Skeletal muscle satellite cell (primary cell): Measurements from ENCODE around the gene PHF14.

ENCODE experiments used
- H3K27me3 ChIP-seq: 2 replicates; pipeline ENCODE4 v1.7.0; 2013; ENCODE audit warnings: low read length; ENCODE audit not compliant: control insufficient read depth, insufficient read depth
- H3K36me3 ChIP-seq: 2 replicates; pipeline ENCODE4 v1.7.0; 2013; ENCODE audit warnings: mild to moderate bottlenecking, control low read depth, low read length; ENCODE audit not compliant: insufficient read depth
- H3K4me1 ChIP-seq: 2 replicates; pipeline ENCODE4 v1.7.0; 2013; ENCODE audit warnings: low read length; ENCODE audit not compliant: control insufficient read depth, insufficient read depth
- H3K4me2 ChIP-seq: 2 replicates; pipeline ENCODE4 v1.7.0; 2013; ENCODE audit warnings: mild to moderate bottlenecking, low read length
- H3K4me3 ChIP-seq: 2 replicates; pipeline ENCODE4 v1.7.0; 2013; ENCODE audit warnings: low read length
- H3K9ac ChIP-seq: 2 replicates; pipeline ENCODE4 v1.7.0; 2013; ENCODE audit warnings: mild to moderate bottlenecking, low read depth, low read length, moderate library complexity
- H3K9me3 ChIP-seq: replicated peaks from 2 replicates; pipeline ENCODE4 v1.7.0; 2013; ENCODE audit warnings: mild to moderate bottlenecking, control low read depth, low read length

PHF14 gene

GRCh38 chr7:11124856-11125559 lies 151.3 kb downstream of the PHF14 start:
- Histone ChIP-seq H3K27me3 (no peaks in the 10 kb centered on the region), H3K36me3 (no peaks in the 10 kb centered on the region), H3K9ac (no peak overlapping the region), H3K4me3 (no peak overlapping the region), H3K4me2 (no peak overlapping the region), H3K9me3 (no peaks in the 10 kb centered on the region), H3K4me1 (peaks cover 2% of the 10 kb centered on the region)

- Histone ChIP-seq H3K4me2 (no peak overlapping the region), H3K9me3 (no peaks in the 10 kb centered on the region), H3K9ac (no peak overlapping the region), H3K4me1 (peaks cover 6% of the 10 kb centered on the region), H3K36me3 (no peaks in the 10 kb centered on the region), H3K4me3 (no peak overlapping the region), H3K27me3 (no peaks in the 10 kb centered on the region)
Measured at GRCh38 chr7:11127114-11127785, 153.6 kb downstream of the PHF14 start.

- H3K9ac ChIP-seq = no peak overlapping the region
- H3K9me3 ChIP-seq = no peaks in the 10 kb centered on the region
- H3K4me2 ChIP-seq = no peak overlapping the region
- no peak overlapping the region for H3K4me3 ChIP-seq
- no peaks in the 10 kb centered on the region for H3K36me3 ChIP-seq
- H3K27me3 ChIP-seq = no peaks in the 10 kb centered on the region
- peaks cover 6% of the 10 kb centered on the region for H3K4me1 ChIP-seq
Measured at GRCh38 chr7:11127988-11128387, 154.3 kb downstream of the PHF14 start.

GRCh38 chr7:11128498-11128897 lies 154.8 kb downstream of the PHF14 start:
- no peak overlapping the region for H3K4me3 ChIP-seq
- no peak overlapping the region for H3K4me2 ChIP-seq
- no peak overlapping the region for H3K9ac ChIP-seq
- no peaks in the 10 kb centered on the region for H3K36me3 ChIP-seq
- H3K9me3 ChIP-seq = no peaks in the 10 kb centered on the region
- peaks cover 6% of the 10 kb centered on the region for H3K4me1 ChIP-seq
- H3K27me3 ChIP-seq = no peaks in the 10 kb centered on the region

GRCh38 chr7:11130012-11130411 lies 156.3 kb downstream of the PHF14 start:
- Histone ChIP-seq H3K27me3 (no peaks in the 10 kb centered on the region), H3K36me3 (no peaks in the 10 kb centered on the region), H3K9me3 (no peaks in the 10 kb centered on the region), H3K4me2 (no peak overlapping the region), H3K4me3 (no peak overlapping the region), H3K9ac (no peak overlapping the region), H3K4me1 (peaks cover 6% of the 10 kb centered on the region)

- Histone ChIP-seq H3K36me3 (no peaks in the 10 kb centered on the region), H3K4me3 (no peak overlapping the region), H3K27me3 (no peaks in the 10 kb centered on the region), H3K4me1 (peaks cover 6% of the 10 kb centered on the region), H3K9ac (no peak overlapping the region), H3K4me2 (no peak overlapping the region), H3K9me3 (no peaks in the 10 kb centered on the region)
Measured at GRCh38 chr7:11130601-11131000, 156.9 kb downstream of the PHF14 start.

- Histone ChIP-seq H3K9me3 (no peaks in the 10 kb centered on the region), H3K9ac (no peak overlapping the region), H3K4me3 (no peak overlapping the region), H3K4me1 (peaks cover 6% of the 10 kb centered on the region), H3K36me3 (no peaks in the 10 kb centered on the region), H3K4me2 (no peak overlapping the region), H3K27me3 (no peaks in the 10 kb centered on the region)
Measured at GRCh38 chr7:11133436-11133959, 159.8 kb downstream of the PHF14 start.

- no peaks in the 10 kb centered on the region for H3K9me3 ChIP-seq
- peaks cover 3% of the 10 kb centered on the region for H3K36me3 ChIP-seq
- H3K4me3 ChIP-seq = no peak overlapping the region
- no peak overlapping the region for H3K4me2 ChIP-seq
- H3K27me3 ChIP-seq = no peaks in the 10 kb centered on the region
- H3K9ac ChIP-seq = no peak overlapping the region
- no peaks in the 10 kb centered on the region for H3K4me1 ChIP-seq
Measured at GRCh38 chr7:11135573-11135972, 161.9 kb downstream of the PHF14 start.

GRCh38 chr7:11141541-11141940 lies 167.9 kb downstream of the PHF14 start:
- no peak overlapping the region for H3K9ac ChIP-seq
- no peaks in the 10 kb centered on the region for H3K27me3 ChIP-seq
- no peak overlapping the region for H3K4me3 ChIP-seq
- no peaks in the 10 kb centered on the region for H3K4me1 ChIP-seq
- no peaks in the 10 kb centered on the region for H3K9me3 ChIP-seq
- H3K4me2 ChIP-seq = no peak overlapping the region
- H3K36me3 ChIP-seq = peaks cover 3% of the 10 kb centered on the region

GRCh38 chr7:11153694-11154093 lies 180.0 kb downstream of the PHF14 start:
- Histone ChIP-seq H3K4me3 (no peak overlapping the region), H3K9me3 (no peaks in the 10 kb centered on the region), H3K36me3 (no peaks in the 10 kb centered on the region), H3K27me3 (no peaks in the 10 kb centered on the region), H3K4me2 (no peak overlapping the region), H3K9ac (no peak overlapping the region), H3K4me1 (peaks cover 2% of the 10 kb centered on the region)

- H3K9ac ChIP-seq = no peak overlapping the region
- H3K9me3 ChIP-seq = no peaks in the 10 kb centered on the region
- no peak overlapping the region for H3K4me2 ChIP-seq
- peaks cover 2% of the 10 kb centered on the region for H3K4me1 ChIP-seq
- H3K36me3 ChIP-seq = no peaks in the 10 kb centered on the region
- no peak overlapping the region for H3K4me3 ChIP-seq
- no peaks in the 10 kb centered on the region for H3K27me3 ChIP-seq
Measured at GRCh38 chr7:11155883-11156282, 182.2 kb downstream of the PHF14 start.

- no peak overlapping the region for H3K4me2 ChIP-seq
- no peaks in the 10 kb centered on the region for H3K27me3 ChIP-seq
- H3K36me3 ChIP-seq = no peaks in the 10 kb centered on the region
- no peak overlapping the region for H3K4me3 ChIP-seq
- no peaks in the 10 kb centered on the region for H3K4me1 ChIP-seq
- H3K9ac ChIP-seq = no peak overlapping the region
- no peaks in the 10 kb centered on the region for H3K9me3 ChIP-seq
Measured at GRCh38 chr7:11161499-11161898, 187.8 kb downstream of the PHF14 start.
